ENCODE results near the gene MYBPHL.
"Not testable (repeated sequence)": the region's sequence is repeated elsewhere in the genome, so short reads cannot be mapped to it uniquely, and the experiment has no call there.

The MYBPHL gene

DNA sequence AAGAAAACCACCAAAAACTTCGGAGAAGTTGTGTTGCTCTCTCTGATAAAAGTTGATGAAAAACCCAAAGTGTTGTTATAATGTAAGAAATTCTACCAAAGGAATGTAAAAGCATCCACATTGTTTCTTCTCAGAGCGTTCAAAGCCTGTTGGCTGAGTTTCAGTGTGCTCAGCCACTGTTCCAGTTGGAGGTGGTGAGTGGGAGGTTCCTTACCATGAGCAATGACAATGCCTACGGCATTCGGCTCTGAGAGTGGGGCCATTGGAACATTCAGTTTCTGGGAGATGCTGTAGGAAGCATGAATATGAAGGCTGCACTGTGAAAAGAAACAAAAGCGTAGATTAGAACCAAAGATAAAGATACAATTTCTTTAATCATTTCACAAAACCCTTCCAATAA lies 20.5 kb upstream of the MYBPHL start:
- Histone ChIP-seq H3K9ac (ENCODE audit: low read depth, low read length) (no peak overlapping the region), H3K4me1 (ENCODE audit: control insufficient read depth, insufficient read depth, low read length) (no peaks in the 10 kb centered on the region), H3K36me3 (ENCODE audit: control insufficient read depth, insufficient read depth, low read length) (peaks cover 17% of the 10 kb centered on the region), H3K9me3 (ENCODE audit: control insufficient read depth, insufficient read depth, low read length) (no peaks in the 10 kb centered on the region), H3K4me3 (ENCODE audit: low read depth, low read length) (no peak overlapping the region), H3K27me3 (ENCODE audit: control insufficient read depth, insufficient read depth, low read length) (no peaks in the 10 kb centered on the region)

- H3K9ac ChIP-seq (ENCODE audit: low read depth, low read length) = no peak overlapping the region
- no peaks in the 10 kb centered on the region for H3K9me3 ChIP-seq (ENCODE audit: control insufficient read depth, insufficient read depth, low read length)
- H3K36me3 ChIP-seq (ENCODE audit: control insufficient read depth, insufficient read depth, low read length) = peaks cover 29% of the 10 kb centered on the region
- H3K27me3 ChIP-seq (ENCODE audit: control insufficient read depth, insufficient read depth, low read length) = no peaks in the 10 kb centered on the region
- H3K4me1 ChIP-seq (ENCODE audit: control insufficient read depth, insufficient read depth, low read length) = no peaks in the 10 kb centered on the region
- H3K4me3 ChIP-seq (ENCODE audit: low read depth, low read length) = no peak overlapping the region
These were observed 16.2 kb upstream of the MYBPHL start for GRCh38 chr1:109322974-109323373.

DNA sequence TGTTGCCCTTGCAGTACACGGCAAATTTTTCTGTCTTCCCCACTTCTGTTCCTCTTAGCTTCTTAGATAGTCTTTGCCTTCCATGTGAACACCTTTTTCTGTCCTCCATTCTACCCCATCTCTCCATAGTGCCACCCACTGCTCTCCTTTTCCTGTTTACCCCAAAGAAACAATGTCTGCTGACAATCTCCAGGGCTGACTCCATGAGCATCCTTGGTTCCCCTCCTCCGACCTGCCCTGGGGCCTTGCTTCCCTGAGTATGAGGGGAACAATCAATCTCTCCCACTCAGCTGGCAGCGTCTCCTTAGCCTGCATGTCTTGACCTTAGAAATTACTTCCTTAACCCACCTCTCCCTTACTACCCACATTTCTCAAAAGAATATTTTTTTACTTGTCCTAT lies 12.3 kb upstream of the MYBPHL start:
- Histone ChIP-seq H3K36me3 (ENCODE audit: control insufficient read depth, insufficient read depth, low read length) (peaks cover 32% of the 10 kb centered on the region), H3K27me3 (ENCODE audit: control insufficient read depth, insufficient read depth, low read length) (no peaks in the 10 kb centered on the region)

DNA sequence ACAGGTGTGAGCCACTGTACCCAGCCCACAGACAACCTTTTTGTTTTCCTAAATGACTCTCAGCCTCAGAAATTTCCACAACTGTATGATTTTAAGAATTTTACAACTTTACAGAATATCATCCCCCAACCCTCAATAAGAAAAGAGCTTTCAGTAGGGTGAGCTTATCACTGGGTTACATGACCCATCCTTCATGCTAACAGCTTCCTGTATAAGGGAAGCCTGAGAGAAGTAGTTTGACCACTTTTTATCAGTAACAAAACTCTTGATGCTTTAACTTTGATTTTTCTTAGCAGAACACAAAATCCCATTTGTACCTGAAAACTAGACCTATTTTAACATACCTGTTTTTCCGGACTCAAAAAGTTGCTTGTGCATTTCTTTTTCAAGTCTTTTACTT lies 9.7 kb upstream of the MYBPHL start:
- H3K9ac ChIP-seq (ENCODE audit: low read depth, low read length) = no peak overlapping the region
- no peaks in the 10 kb centered on the region for H3K27me3 ChIP-seq (ENCODE audit: control insufficient read depth, insufficient read depth, low read length)
- H3K9me3 ChIP-seq (ENCODE audit: control insufficient read depth, insufficient read depth, low read length) = no peaks in the 10 kb centered on the region
- peaks cover 17% of the 10 kb centered on the region for H3K36me3 ChIP-seq (ENCODE audit: control insufficient read depth, insufficient read depth, low read length)
- H3K4me1 ChIP-seq (ENCODE audit: control insufficient read depth, insufficient read depth, low read length) = no peaks in the 10 kb centered on the region
- H3K4me3 ChIP-seq (ENCODE audit: low read depth, low read length) = no peak overlapping the region

More for the DNA sequence above, 12.3 kb upstream of the MYBPHL start:
- Histone ChIP-seq H3K9me3 (ENCODE audit: control insufficient read depth, insufficient read depth, low read length) (no peaks in the 10 kb centered on the region), H3K9ac (ENCODE audit: low read depth, low read length) (no peak overlapping the region), H3K4me3 (ENCODE audit: low read depth, low read length) (no peak overlapping the region), H3K4me1 (ENCODE audit: control insufficient read depth, insufficient read depth, low read length) (no peaks in the 10 kb centered on the region)

DNA sequence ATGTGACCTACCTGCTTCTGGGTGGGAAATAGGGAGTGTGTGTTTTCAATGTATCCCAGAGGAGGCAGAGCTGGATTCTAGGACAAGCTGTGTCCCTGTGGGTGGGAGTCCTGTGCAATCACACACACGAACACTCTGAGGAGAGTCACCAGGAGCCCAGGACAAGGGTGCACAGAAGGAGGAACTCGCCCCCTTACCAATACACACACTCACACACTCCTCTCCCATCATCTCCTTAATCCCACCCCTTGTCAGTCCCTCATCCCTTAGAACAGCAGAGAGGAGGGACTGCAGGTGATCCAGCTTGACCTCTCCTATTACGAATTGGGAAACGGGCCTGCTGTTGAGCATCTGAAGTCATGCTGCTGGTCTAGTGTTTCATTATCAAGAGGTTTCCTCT lies 8.5 kb upstream of the MYBPHL start:
- Histone ChIP-seq H3K4me1 (ENCODE audit: control insufficient read depth, insufficient read depth, low read length) (no peaks in the 10 kb centered on the region), H3K4me3 (ENCODE audit: low read depth, low read length) (no peak overlapping the region), H3K9me3 (ENCODE audit: control insufficient read depth, insufficient read depth, low read length) (no peaks in the 10 kb centered on the region), H3K27me3 (ENCODE audit: control insufficient read depth, insufficient read depth, low read length) (no peaks in the 10 kb centered on the region), H3K9ac (ENCODE audit: low read depth, low read length) (no peak overlapping the region), H3K36me3 (ENCODE audit: control insufficient read depth, insufficient read depth, low read length) (peaks cover 13% of the 10 kb centered on the region)

GRCh38 chr1:109314795-109315194 lies 8.0 kb upstream of the MYBPHL start:
- H3K4me3 ChIP-seq (ENCODE audit: low read depth, low read length) = no peak overlapping the region
- peaks cover 13% of the 10 kb centered on the region for H3K36me3 ChIP-seq (ENCODE audit: control insufficient read depth, insufficient read depth, low read length)
- no peaks in the 10 kb centered on the region for H3K4me1 ChIP-seq (ENCODE audit: control insufficient read depth, insufficient read depth, low read length)
- no peak overlapping the region for H3K9ac ChIP-seq (ENCODE audit: low read depth, low read length)
- H3K9me3 ChIP-seq (ENCODE audit: control insufficient read depth, insufficient read depth, low read length) = no peaks in the 10 kb centered on the region
- H3K27me3 ChIP-seq (ENCODE audit: control insufficient read depth, insufficient read depth, low read length) = no peaks in the 10 kb centered on the region

- Histone ChIP-seq H3K4me1 (ENCODE audit: control insufficient read depth, insufficient read depth, low read length) (no peaks in the 10 kb centered on the region), H3K9me3 (ENCODE audit: control insufficient read depth, insufficient read depth, low read length) (no peaks in the 10 kb centered on the region), H3K27me3 (ENCODE audit: control insufficient read depth, insufficient read depth, low read length) (no peaks in the 10 kb centered on the region), H3K36me3 (ENCODE audit: control insufficient read depth, insufficient read depth, low read length) (peaks cover 11% of the 10 kb centered on the region), H3K4me3 (ENCODE audit: low read depth, low read length) (no peak overlapping the region), H3K9ac (ENCODE audit: low read depth, low read length) (no peak overlapping the region)
These were observed 6.4 kb upstream of the MYBPHL start for GRCh38 chr1:109312978-109313775.

GRCh38 chr1:109312246-109312645 lies 5.4 kb upstream of the MYBPHL start:
- no peaks in the 10 kb centered on the region for H3K27me3 ChIP-seq (ENCODE audit: control insufficient read depth, insufficient read depth, low read length)
- no peak overlapping the region for H3K9ac ChIP-seq (ENCODE audit: low read depth, low read length)
- peaks cover 4% of the 10 kb centered on the region for H3K36me3 ChIP-seq (ENCODE audit: control insufficient read depth, insufficient read depth, low read length)
- peaks cover under 1% of the 10 kb centered on the region for H3K4me1 ChIP-seq (ENCODE audit: control insufficient read depth, insufficient read depth, low read length)
- H3K9me3 ChIP-seq (ENCODE audit: control insufficient read depth, insufficient read depth, low read length) = no peaks in the 10 kb centered on the region
- H3K4me3 ChIP-seq (ENCODE audit: low read depth, low read length) = no peak overlapping the region

- H3K4me1 ChIP-seq (ENCODE audit: control insufficient read depth, insufficient read depth, low read length) = peaks cover 6% of the 10 kb centered on the region
- no peak overlapping the region for H3K9ac ChIP-seq (ENCODE audit: low read depth, low read length)
- no peaks in the 10 kb centered on the region for H3K27me3 ChIP-seq (ENCODE audit: control insufficient read depth, insufficient read depth, low read length)
- no peaks in the 10 kb centered on the region for H3K9me3 ChIP-seq (ENCODE audit: control insufficient read depth, insufficient read depth, low read length)
- H3K4me3 ChIP-seq (ENCODE audit: low read depth, low read length) = no peak overlapping the region
- no peaks in the 10 kb centered on the region for H3K36me3 ChIP-seq (ENCODE audit: control insufficient read depth, insufficient read depth, low read length)
These were observed 2.5 kb upstream of the MYBPHL start for GRCh38 chr1:109309347-109309746.

GRCh38 chr1:109307274-109308021 lies 637 bp upstream of the MYBPHL start:
- H3K9me3 ChIP-seq (ENCODE audit: control insufficient read depth, insufficient read depth, low read length) = no peaks in the 10 kb centered on the region
- H3K36me3 ChIP-seq (ENCODE audit: control insufficient read depth, insufficient read depth, low read length) = no peaks in the 10 kb centered on the region
- no peak overlapping the region for H3K9ac ChIP-seq (ENCODE audit: low read depth, low read length)
- peaks cover 6% of the 10 kb centered on the region for H3K4me1 ChIP-seq (ENCODE audit: control insufficient read depth, insufficient read depth, low read length)
- H3K4me3 ChIP-seq (ENCODE audit: low read depth, low read length) = no peak overlapping the region
- no peaks in the 10 kb centered on the region for H3K27me3 ChIP-seq (ENCODE audit: control insufficient read depth, insufficient read depth, low read length)

- H3K4me1 ChIP-seq (ENCODE audit: control insufficient read depth, insufficient read depth, low read length); H3K9ac ChIP-seq (ENCODE audit: low read depth, low read length); H3K36me3 ChIP-seq (ENCODE audit: control insufficient read depth, insufficient read depth, low read length); H3K27me3 ChIP-seq (ENCODE audit: control insufficient read depth, insufficient read depth, low read length); H3K9me3 ChIP-seq (ENCODE audit: control insufficient read depth, insufficient read depth, low read length); H3K4me3 ChIP-seq (ENCODE audit: low read depth, low read length): not testable (repeated sequence)
These were observed 820 bp downstream of the MYBPHL start for GRCh38 chr1:109305991-109306390.
